Ovary (tissue), 9 donors: ENCODE measurements around the gene FOXC2. TPM values are rescaled to one million over a fixed set of nuclear protein-coding genes. Genes with fewer than 3 reads are reported as not detected.

Experiments used
- DNase-seq, 5 donors: peaks; one replicate each; pipeline ENCODE4 v3.0.0-alpha.2; 2019 to 2020
- H3K27ac ChIP-seq, 2 donors: fragments of 200-600 bp; one replicate each; pipeline versions ENCODE4 v1.5.1 to v1.8.0; 2019 to 2022
- H3K27me3 ChIP-seq: fragments of 200-600 bp; one replicate; pipeline ENCODE4 v1.8.0; 2022
- H3K36me3 ChIP-seq: fragments of 200-600 bp; sonication (generic); one replicate; pipeline ENCODE4 v1.5.1; 2019
- H3K4me1 ChIP-seq: one replicate; pipeline ENCODE4 v1.8.1; 2013; ENCODE audit warnings: mild to moderate bottlenecking, moderate library complexity; ENCODE audit not compliant: insufficient read depth
- H3K4me3 ChIP-seq: fragments of 200-600 bp; sonication (generic); one replicate; pipeline ENCODE4 v1.5.1; 2017
- H3K9me3 ChIP-seq, 2 donors: fragments of 200-600 bp in 1 of 2; sonication (generic) in 1 of 2; one replicate each; pipeline versions ENCODE4 v1.5.1 to v1.8.1; 2013 to 2019; ENCODE audit warnings: mild to moderate bottlenecking in 1 of 2, moderate library complexity in 1 of 2
- CTCF ChIP-seq, 3 donors: fragments of 450-650 bp in 2 of 3; fragments of 200-600 bp in 1 of 3; IDR thresholded peaks; one replicate each; pipeline versions ENCODE4 v1.5.1 to v1.8.0; 2016 to 2022; ENCODE audit warnings: antibody characterized with exemption in 3 of 3, mild to moderate bottlenecking in 1 of 3
- EP300 ChIP-seq: sonication (generic); formaldehyde crosslinking; IDR thresholded peaks from one replicate; pipeline ENCODE4 v1.6.1; 2017; ENCODE audit warnings: antibody characterized with exemption
- POLR2A ChIP-seq: fragments of 450-650 bp; IDR thresholded peaks from one replicate; pipeline ENCODE4 v1.6.1; 2017; ENCODE audit warnings: antibody characterized with exemption, mild to moderate bottlenecking, moderate library complexity
- WGBS, 3 donors: extraction: QIAGEN DNeasy Blood & Tissue Kit in 1 of 3; methylation state at CpG; one replicate each; pipeline versions ENCODE4 v1.1.5 to v1.1.7; 2013 to 2017; 5-methylcytosine and 5-hydroxymethylcytosine counted together
- intact Hi-C, 4 donors: fragments of 100-400 bp; cut with DNase I; formaldehyde crosslinking; loops; one replicate each; pipeline versions ENCODE4 v1.11.0 to v1.15.1; 2022 to 2023
- polyA plus RNA-seq, 2 donors: library from polyadenylated mRNA; stranded (reverse); fragments of 200-250 nt in 1 of 2; fragments of 350-450 nt in 1 of 2; fragmentation: Illumina TruSeq in 1 of 2; extraction: RNeasy Lipid Tissue Mini Kit (QIAGEN cat#74804) in 1 of 2; gene quantifications; one replicate each; pipeline ENCODE4 v1.2.3, GENCODE V29; 2013 to 2014
- total RNA-seq, 7 donors: library from RNA; depleted of rRNA in 2 of 7; stranded (reverse); fragments of >200 nt in 2 of 7; fragmentation: NEBNext Ultra II Directional in 3 of 7; extraction: Animal tissue kit (Norgen Biotek cat#: 25700) in 3 of 7; gene quantifications; one replicate each; pipeline versions ENCODE4 v1.1.0 to v1.2.4, GENCODE V29; 2016 to 2023
- donor health status: DM: no; HTN: no; CAD: no; lungs with moderate emphysema.
- donor health status: DM: no; HTN: no; CAD: no.
- donor health status: Bipolar disorder and iron deficiency.
- donor health status: DM: yes; HTN: yes; CAD: no.
- donor health status: DM: no; HTN: no; CAD: no.
- donor health status: DM: yes; HTN: yes; CAD: no.

FOXC2 gene
- total and polyA plus RNA-seq, 9 donors, result 0.10 to 2.5 (median 0.36) TPM

- Histone ChIP-seq H3K36me3 (no peaks in the 10 kb centered on the region), H3K27me3 (no peaks in the 10 kb centered on the region), H3K4me3 (no peak overlapping the region), H3K4me1 (no peaks in the 10 kb centered on the region), H3K9me3 (no peaks in the 10 kb centered on the region), H3K27ac (no peak overlapping the region)
- DNase-seq, result no peak
- TF ChIP-seq POLR2A (no peak), EP300 (no peak), CTCF (IDR thresholded peaks at IDR 0.05) (no peak)
- intact Hi-C loops, result no loop called here
- WGBS, 3 donors, result 57 to 78% (median 64%) methylated on average over 19 of the region's 19 CpGs
Measured at GRCh38 chr16:86545954-86546637, 20.5 kb upstream of the FOXC2 start.

DNA sequence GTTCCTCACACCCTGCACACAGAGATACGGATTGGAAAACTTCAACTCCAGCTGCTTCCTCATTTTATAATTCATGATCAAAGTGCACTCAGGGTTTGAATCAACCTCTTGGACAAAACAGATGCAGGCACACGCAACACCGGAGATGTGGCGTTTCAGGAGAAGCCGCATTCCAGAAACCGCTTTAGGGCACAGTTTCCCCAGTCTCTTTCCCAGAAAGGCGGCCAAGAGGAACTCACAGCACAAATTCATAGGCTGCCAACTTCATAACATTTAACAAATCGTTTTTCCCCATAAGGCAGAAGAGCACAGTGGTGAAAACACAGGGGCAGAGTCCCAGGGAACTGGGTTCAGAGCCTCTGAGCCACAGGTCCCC lies 20.0 kb upstream of the FOXC2 start:
- Histone ChIP-seq H3K9me3 (no peaks in the 10 kb centered on the region), H3K27ac (no peak overlapping the region), H3K27me3 (no peaks in the 10 kb centered on the region), H3K4me3 (no peak overlapping the region), H3K36me3 (no peaks in the 10 kb centered on the region), H3K4me1 (no peaks in the 10 kb centered on the region)
- intact Hi-C loops, result no loop called here
- DNase-seq, result no peak
- 86 to 92% (median 92%) methylated on average over 8 of the region's 8 CpGs for WGBS, 3 donors
- TF ChIP-seq CTCF (IDR thresholded peaks at IDR 0.05), result no peak

- Histone ChIP-seq H3K9me3 (no peaks in the 10 kb centered on the region), H3K27ac (no peak overlapping the region), H3K4me1 (no peaks in the 10 kb centered on the region), H3K27me3 (no peaks in the 10 kb centered on the region), H3K36me3 (no peaks in the 10 kb centered on the region), H3K4me3 (no peak overlapping the region)
- DNase-seq, result no peak
- intact Hi-C loops, result no loop called here
- WGBS, 3 donors, result 93 to 96% (median 94%) methylated on average over 11 of the region's 11 CpGs
- TF ChIP-seq EP300 (no peak), CTCF (IDR thresholded peaks at IDR 0.05) (no peak), POLR2A (no peak)
Measured at GRCh38 chr16:86547286-86547685, 19.3 kb upstream of the FOXC2 start.

- H3K27me3 ChIP-seq, result no peaks in the 10 kb centered on the region
- H3K9me3 ChIP-seq, result no peaks in the 10 kb centered on the region
- WGBS, 3 donors, result 73 to 81% (median 79%) methylated on average over 8 of the region's 8 CpGs
- no peak for DNase-seq
- H3K4me3 ChIP-seq, result no peak overlapping the region
- no peaks in the 10 kb centered on the region for H3K36me3 ChIP-seq
- peaks cover 2% of the 10 kb centered on the region for H3K4me1 ChIP-seq
- no peak for TF ChIP-seq POLR2A
- TF ChIP-seq EP300, result no peak
- TF ChIP-seq CTCF (IDR thresholded peaks at IDR 0.05), result no peak
- intact Hi-C loops, result no loop called here
- H3K27ac ChIP-seq, result no peak overlapping the region
Measured at GRCh38 chr16:86549076-86549892, 17.3 kb upstream of the FOXC2 start.
